ENCODE data around the gene NFATC4.
"Not testable (repeated sequence)": the region's sequence is repeated elsewhere in the genome, so short reads cannot be mapped to it uniquely, and the experiment has no call there.

NFATC4 gene

DNA sequence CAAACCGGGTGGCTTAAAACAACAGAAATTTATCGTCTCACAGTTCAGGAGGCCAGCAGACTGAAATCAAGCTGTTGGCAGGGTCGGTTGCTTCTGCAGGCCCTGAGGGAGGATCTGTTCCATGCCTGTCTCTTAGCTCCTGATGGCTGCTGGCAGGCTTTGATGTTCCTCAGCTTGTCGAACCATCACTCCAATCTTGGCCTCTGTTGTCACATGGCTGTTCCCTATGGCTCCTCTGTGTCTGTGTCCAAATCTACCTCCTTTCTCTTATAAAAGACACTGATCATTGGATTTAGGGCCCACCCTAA is 14.0 kb downstream of the NFATC4 start:
- no peak for DNase-seq (ENCODE audit: low read depth)
- H3K4me3 ChIP-seq (ENCODE audit: low read depth, low read length), result no peak overlapping the region
- in situ Hi-C loops (cut with HindIII; ENCODE audit: low sequenced_read_pairs), result no loop called here
- TF ChIP-seq CTCF (IDR thresholded peaks at IDR 0.05; ENCODE audit: low read depth, low read length, missing control alignments), result no peak

DNA sequence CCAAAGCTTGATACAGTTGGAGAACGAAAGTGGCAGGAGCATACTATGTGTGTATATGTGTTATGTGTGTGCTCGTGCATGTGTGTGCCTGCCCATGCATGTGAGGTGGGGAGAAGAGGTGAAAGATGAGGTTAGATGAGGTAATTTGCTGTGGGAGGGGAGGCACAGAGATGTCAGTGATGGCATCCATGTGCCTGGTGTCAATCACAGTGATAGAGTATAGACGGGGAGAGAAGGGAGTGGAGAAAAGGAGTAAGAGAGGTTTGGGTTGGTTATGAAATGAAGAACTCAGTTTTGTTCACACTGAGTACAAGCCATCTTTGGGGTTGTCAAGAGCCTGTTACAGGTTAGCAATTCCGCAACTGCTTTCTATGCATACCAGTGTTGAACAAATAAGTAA is 16.2 kb downstream of the NFATC4 start:
- no peak overlapping the region for H3K4me3 ChIP-seq (ENCODE audit: low read depth, low read length)
- TF ChIP-seq CTCF (IDR thresholded peaks at IDR 0.05; ENCODE audit: low read depth, low read length, missing control alignments), result no peak
- no peak for DNase-seq (ENCODE audit: low read depth)
- in situ Hi-C loops (cut with HindIII; ENCODE audit: low sequenced_read_pairs), result no loop called here

GRCh38 chr14:24385524-24385923 is 17.5 kb downstream of the NFATC4 start:
- H3K4me3 ChIP-seq (ENCODE audit: low read depth, low read length), result no peak overlapping the region
- no peak for DNase-seq (ENCODE audit: low read depth)
- no peak for TF ChIP-seq CTCF (IDR thresholded peaks at IDR 0.05; ENCODE audit: low read depth, low read length, missing control alignments)
- in situ Hi-C loops (cut with HindIII; ENCODE audit: low sequenced_read_pairs), result no loop called here

DNA sequence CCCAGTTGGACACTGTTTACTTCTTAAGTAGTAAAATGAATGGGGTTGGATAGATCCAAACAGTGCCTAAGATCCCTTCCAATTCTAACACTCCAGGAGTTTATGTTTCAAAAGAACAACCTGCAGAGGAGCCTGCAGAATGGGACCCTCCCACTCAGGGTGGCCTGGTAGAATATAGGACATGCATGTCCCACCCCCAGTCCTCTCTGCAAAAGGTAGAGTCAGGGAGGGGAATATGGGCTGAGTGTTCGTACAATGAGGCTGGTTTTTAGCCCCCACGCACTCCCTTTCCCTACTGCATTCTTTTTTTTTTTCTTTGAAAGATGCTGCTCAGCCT is 19.0 kb downstream of the NFATC4 start:
- in situ Hi-C loops (cut with HindIII; ENCODE audit: low sequenced_read_pairs), result no loop called here
- no peak for TF ChIP-seq CTCF (IDR thresholded peaks at IDR 0.05; ENCODE audit: low read depth, low read length, missing control alignments)
- H3K4me3 ChIP-seq (ENCODE audit: low read depth, low read length), result no peak overlapping the region
- no peak for DNase-seq (ENCODE audit: low read depth)

DNA sequence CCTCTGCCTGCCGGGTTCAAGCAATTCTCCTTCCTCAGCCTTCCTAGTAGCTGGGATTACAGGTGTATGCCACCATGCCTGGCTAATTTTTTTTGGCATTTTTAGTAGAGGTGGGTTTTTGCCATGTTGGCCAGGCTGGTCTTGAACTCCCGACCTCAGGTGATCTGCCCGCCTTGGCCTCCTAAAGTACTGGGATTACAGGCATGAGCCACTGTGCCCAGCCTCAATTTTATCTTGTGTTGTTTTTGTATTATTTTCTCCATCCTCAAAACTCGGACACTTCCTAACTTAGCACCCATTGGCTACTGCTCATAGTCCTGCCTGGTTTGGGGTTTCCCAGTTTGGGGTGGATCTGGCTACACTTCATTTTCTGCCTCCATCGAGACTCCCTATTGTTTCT is 19.6 kb downstream of the NFATC4 start:
- in situ Hi-C loops (cut with HindIII; ENCODE audit: low sequenced_read_pairs); DNase-seq (ENCODE audit: low read depth): not testable (repeated sequence)

GRCh38 chr14:24388474-24389179 is 20.6 kb downstream of the NFATC4 start:
- H3K4me3 ChIP-seq (ENCODE audit: low read depth, low read length), result no peak overlapping the region
- in situ Hi-C loops (cut with HindIII; ENCODE audit: low sequenced_read_pairs), result no loop called here
- no peak for DNase-seq (ENCODE audit: low read depth)
- no peak for TF ChIP-seq CTCF (IDR thresholded peaks at IDR 0.05; ENCODE audit: low read depth, low read length, missing control alignments)

More for the DNA sequence above, 19.6 kb downstream of the NFATC4 start:
- not testable (repeated sequence) for H3K4me3 ChIP-seq (ENCODE audit: low read depth, low read length)

DNA sequence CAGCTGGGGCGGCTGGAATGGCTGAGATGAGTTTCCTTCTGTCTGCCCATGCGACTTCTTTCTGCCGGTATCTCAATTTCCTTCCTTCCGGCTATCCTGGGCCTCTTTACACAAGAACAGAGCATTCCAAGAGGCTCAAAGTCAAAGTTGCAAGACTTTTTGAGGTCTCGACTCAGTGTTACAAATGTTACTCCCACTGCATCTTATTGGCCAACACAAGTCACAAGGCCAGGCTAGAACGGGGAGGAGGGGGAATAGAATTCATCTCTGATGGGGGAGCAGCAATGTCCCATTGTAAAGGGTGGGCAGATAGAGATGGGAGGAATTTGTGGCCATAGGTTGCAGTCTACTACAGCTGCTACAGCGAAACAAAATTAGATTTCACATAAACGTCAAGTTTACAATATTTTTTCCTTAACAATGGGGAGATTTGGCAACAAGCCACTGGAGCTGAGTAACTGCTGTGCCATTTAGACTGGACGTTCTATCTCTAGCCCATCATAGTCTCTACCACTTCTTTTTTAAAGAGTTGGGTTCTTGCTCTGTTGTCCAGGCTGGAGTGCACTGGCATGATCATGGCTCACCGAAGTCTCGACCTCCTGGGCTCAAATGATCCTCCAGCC is 21.4 kb downstream of the NFATC4 start:
- no peak for TF ChIP-seq CTCF (IDR thresholded peaks at IDR 0.05; ENCODE audit: low read depth, low read length, missing control alignments)
- DNase-seq (ENCODE audit: low read depth), result no peak

More for the DNA sequence above, 21.4 kb downstream of the NFATC4 start:
- in situ Hi-C loops (cut with HindIII; ENCODE audit: low sequenced_read_pairs), result no loop called here
- no peak overlapping the region for H3K4me3 ChIP-seq (ENCODE audit: low read depth, low read length)
